ENCODE data around the gene DGKB.

The DGKB gene

DNA sequence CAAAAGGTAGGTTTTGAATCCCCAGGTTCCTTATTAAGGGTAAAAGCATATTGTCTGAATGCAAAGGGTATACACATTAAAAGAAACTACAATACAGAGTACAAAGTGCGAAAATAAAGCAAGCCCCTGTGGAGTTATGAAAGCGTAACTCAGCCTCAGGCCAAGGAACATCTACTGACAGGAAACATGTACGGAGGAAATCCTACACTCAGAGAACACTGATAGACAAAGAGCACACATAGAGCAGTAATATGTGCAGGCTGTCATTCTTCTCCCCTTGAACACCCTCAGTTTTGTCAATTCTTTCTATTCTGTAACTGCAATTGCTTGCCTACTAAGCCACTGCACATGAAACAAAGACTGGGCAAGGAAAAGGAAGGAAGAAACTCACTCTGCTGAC, 150.2 kb downstream of the DGKB start:
- DNase-seq, result no peak

DNA sequence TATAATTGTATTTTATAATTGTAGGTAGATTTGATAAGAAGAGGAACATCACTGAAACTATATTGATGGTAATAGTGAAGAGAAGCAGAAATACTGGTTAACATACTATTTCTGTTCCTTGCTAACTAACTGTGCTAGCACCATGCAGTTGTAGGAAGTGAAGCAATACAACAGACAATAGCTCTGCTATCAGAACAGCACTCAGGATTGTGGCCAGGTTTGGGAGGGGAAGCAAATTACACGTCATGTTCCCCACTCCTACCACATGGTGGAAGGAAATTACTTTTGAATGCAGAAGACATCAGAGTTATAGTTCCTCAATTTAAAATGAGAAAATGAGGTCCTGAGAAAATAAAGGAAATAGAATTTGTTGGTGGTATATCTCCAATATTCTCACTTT, 151.1 kb downstream of the DGKB start:
- DNase-seq, result no peak

DNA sequence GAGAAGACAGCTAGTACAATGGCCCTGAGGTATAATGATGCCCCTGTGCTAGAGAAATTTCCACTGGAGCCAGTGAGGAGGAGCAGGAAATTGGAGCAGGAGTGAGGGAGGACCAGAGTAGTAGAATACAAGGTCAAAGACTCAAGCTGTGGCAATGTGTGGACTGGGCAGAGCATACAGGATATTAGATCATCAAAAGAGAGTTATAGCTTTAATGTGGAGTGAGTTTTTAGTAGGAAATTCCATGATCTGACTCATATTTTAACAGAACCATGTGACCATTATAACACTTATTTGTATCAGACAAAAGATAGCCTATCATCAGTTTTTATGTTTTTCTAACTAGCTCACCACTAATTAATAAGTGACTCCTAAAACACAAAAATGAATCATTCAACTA, 154.1 kb downstream of the DGKB start:
- DNase-seq, result no peak

DNA sequence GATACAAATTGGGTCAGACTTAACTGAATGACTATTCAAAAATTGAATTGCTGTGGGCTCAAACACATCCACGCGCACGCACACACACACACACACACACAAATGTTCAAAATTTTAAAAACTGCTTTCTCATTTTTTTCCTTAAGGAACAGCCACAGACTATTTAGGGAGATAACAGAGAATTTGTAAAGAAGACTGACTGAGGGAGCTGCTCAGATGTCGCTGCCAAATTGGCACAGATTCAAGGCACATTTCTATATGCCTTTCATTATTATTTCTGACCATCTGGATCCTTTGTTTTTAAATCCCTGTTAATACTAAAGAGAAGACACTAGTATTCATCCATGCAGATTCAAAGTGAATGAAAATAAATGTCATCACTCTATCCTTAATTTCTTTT, 154.8 kb downstream of the DGKB start:
- no peak for DNase-seq

DNA sequence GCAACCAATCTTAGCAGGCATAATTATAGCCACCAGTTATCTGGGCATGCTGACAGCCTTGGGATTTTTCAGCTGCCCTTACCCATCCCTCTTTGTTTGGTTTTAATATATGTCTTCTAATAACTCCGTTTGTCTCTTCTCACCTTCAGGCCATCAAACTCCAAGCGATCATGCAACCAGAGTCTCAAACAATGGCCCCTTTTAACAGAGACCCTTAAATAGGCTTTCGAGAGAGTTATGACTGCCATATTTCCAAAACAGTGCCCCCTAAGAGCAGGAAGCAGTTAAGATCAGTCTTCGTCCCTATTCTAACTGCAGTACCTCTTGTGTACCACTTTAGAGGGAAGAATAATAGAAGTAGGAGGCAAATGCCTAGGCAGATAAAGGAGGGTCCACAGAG, 157.5 kb downstream of the DGKB start:
- DNase-seq, result no peak

DNA sequence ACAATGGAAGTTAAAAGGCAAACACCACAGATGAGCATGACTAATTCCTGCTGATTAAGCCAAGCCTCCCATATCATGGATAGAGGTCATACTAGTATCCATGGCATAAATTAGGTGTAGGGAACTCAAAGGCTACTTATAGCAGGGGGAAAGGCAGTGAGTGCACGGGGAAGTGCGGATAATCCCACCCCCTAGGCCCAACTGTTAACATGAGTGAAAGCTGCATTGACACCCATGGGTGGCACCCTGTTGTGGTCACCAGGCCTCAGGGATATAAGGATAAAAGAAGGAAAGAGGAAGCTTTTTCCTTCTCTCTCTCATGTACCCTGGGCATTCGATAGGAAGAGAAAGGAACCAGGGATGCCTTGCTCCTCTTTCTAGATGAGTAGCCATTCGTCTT, 161.9 kb downstream of the DGKB start:
- DNase-seq, result no peak

DNA sequence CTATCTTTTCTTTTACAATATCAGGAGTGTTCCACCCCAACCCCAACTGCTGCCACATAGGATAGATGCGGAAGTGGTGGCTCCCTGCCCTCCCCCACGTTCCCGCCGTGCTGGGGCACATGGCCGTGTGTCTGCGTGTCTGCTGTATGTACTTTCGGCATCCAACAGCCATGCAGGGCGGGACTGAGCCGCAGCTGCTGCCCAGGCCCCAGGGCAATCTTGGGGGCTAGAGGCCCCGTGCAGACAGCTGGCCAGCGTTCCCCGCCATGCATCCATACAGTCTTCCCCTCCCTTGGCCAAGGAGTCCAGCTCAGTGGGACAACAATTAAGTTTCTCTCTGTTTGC, 162.7 kb downstream of the DGKB start:
- no peak for DNase-seq

DNA sequence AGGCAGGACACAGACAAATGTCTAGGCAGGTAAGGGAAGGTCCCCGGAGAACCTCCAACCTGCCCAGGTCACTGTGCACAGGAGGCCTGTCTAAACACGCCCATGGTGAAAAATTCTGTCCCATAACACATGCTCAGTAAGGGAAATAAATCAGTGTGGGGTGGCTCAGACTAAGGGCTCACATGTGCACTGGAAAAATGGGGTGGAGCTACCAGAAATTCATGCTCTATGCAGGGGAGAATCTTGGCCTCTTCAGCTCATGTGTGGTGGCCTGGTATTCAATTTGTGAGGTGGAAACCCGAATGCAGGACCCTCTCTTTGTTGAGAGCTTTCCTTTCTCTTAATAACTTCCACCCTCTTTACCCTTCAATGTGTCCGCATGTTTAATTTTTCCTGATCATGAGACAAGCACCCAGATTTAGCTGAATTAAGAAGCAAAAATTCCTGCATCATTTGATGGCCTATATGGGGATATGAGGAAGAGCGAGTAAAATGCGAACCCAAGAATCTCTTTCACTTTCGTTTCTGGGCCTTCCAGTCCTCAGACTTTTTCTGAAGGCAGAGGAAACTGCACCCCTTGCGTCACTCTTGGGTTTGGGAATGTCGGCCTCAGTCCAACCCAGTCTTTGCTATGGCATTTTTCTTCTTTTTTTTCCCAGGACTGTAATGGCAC, 163.2 kb downstream of the DGKB start:
- DNase-seq, result no peak

DNA sequence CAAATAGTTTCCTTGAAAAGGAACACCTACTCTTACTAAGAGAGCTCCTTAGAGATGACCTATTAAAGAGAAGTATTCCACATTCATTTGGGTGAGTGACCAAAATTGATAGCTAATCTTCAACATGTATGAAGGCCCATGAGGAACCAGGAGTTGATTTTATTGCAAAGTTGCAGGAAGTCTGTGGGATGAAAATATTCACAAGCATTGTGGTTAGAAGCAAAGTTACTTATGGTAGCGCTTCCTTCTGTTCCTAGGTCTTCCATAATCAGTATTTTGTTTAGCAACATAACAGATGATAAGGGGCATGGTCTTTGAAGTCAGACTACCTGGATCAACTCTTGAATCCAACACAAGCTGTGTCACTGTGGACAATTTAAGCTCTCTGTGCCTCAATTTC, 164.5 kb downstream of the DGKB start:
- DNase-seq, result no peak

DNA sequence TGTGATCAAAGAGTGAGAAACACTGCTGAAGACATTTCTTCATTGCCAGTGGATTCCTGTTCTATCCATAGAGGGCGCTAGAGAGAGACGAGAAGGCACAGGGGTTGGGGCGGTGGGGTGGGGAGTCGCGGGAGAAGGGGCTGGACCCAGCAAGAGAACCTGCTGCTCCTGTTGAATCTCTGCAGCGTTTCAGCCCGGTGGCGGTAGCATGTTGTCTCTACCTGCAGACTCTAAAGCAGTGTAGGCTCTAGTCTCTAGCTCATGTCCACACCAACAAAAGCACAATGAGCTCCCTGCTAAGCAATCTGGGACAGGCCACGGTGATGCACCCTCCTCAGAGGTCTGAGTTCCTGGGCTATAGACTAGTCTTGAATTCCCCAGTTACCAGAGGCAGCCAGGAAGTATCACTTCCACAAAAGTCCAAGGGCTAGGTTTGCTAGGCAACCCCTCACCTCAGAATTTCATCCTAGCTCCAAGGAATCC, 167.7 kb downstream of the DGKB start:
- no peak for DNase-seq

DNA sequence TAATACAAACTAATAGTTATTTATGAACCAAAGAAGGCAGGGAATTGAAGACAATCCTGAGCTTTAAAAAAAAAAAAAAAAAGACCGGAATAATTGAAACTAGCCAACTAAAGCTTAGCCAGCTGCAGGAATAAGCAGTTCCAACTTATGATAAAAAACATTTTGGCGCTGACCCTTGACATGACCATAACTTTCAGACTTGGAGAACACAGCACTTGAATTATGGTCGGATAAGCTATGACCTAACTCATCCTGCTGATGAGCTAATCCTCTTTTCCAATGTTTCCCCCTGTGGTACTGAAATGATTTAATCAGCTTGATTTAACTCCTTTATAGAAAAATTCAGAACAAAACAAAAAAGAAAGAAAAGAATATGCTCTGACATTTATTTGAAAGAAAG, 181.8 kb downstream of the DGKB start:
- no peak for DNase-seq

DNA sequence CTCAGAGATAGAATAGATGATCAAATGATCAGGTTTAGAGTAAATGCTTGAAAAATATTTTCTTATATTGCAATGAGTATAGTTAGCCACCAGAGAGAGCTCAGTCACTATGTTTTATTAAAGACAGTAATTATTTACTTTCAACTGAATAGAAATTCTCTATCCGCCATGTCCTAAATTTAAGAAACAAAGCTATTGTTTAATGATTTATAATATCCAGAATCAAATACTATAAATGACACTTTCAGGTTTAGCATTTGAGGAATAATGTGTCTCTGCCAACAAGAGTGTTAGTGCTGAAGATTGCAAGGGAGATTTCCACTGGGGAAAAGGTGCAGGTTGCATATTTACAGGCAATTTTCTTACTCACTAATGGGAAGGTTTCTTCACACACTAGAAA, 184.7 kb downstream of the DGKB start:
- DNase-seq, result no peak

DNA sequence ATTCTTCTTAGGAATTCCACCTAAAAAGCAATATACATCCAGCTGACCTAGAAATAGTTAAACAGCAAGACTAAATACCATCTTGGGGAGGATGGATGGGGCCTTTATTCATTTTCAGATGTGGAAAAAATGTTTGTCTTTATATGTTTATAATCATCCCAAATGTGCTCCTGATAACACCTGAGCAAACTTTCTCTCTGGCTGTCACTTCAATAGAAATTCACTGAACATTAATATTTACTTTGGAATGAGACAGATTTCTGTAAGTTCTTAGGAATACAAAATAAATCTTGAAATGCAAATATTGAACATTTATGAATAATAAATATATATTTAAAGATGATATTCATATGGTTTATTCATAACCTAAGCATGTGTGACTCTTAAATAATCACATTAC, 185.4 kb downstream of the DGKB start:
- no peak for DNase-seq

DNA sequence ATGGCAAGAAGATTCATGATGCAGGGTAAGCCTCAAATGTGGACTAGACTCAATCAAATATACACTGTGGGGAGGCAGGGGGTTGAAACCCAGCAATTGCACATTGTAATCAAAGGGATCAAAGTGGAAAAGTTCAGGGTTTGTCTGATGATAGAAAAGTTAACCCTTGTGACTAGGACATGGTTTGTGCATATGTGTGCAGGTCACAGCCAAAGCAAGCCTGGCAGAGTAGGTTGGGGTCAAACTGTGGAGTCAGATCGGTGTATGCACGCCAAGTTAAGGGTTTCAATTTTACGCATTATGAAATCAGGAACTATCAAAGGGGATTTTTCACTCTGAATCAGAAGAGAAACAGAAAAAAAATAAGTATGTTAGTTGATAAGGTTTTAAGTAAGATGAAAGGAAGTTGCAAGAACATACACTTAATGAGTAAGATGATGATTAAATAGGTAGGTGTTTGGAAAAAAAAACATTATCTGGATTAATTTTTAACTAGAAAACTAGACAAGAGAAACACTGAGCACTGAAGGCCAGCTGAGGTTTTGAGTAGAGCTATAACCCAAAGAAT, 188.3 kb downstream of the DGKB start:
- no peak for DNase-seq

DNA sequence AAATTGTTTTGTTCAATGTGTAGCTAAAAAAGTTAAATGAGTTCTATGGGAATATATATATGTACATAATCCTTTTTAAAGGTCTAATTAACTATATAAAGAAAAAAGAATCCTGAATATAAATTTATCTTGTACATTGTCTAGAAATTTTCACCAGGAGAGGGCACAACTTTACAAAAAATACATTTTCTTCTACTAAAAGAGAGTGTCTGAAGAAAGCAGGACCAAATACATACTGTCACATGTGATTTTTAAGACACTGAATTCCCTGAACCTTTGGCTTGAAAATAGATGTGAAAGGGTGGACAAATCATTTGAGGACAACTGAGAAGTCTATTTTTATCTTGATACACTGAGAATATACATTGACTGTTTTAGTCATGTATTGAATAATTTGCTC, 204.3 kb downstream of the DGKB start:
- no peak for DNase-seq

DNA sequence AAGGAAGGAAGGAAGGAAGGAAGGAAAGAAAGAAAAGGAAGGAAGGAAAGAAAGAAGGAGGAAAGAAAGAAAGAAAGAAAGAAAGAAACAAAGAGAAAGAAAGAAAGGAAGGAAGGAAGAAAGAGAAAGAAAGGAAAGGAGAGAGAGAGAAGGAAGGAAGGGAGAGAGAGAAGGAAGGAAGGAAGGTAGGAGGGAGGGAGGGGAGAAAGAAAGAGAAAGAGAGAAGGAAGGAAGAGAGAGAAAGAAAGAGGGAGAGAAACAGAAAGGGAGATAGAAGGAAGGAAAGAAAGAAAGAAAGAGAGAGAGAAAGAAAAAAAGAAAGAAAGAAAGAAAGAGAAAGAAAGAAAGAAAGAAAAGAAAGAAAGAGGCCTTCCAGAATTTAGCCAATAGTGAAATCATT, 204.9 kb downstream of the DGKB start:
- DNase-seq, result no peak

DNA sequence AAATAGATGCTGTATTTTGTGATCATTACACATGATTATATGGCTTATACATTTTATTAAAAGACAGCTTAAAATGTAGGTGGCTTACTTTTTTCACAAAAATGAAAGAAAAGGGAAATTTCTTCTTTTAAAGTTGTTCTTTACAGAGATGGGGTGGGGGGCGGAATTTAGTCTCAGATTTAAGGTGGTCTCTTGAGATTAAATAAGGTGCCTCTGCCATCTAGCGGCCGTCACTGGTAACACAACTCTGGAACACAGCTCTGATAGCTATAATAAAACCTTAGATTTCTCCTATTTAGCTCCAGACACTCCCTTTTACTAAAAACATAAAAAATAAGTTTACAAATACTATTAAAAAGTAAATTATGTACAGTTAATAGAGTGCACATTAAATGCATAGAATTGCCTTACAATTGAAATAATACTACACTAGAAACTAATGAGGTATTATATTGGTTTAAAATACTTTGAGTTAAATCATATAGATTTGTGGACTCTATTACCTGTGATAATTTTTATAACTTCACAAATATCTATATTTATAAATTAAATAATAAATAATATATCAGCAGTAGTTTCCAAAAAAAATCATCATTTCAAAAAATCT, 210.9 kb downstream of the DGKB start:
- peak; percentile 47 for DNase-seq

DNA sequence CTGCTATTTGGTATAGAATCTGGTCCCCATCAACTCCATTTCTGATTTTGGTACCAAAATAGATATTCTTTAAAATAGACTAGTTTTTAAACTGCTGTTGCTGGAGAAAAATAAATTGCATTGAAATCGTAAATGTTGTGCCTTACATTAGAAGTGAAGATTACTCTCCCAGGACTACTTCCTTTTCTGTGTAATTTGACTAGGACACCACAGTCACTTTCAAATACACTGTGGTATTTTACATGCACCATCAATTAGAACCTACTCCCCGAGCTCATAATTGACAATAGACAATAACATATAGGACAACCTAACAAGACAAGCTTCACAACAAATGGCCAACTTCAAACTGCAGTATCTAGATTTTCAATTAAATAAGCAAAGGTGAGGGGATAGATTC, 211.5 kb downstream of the DGKB start:
- no peak for DNase-seq

DNA sequence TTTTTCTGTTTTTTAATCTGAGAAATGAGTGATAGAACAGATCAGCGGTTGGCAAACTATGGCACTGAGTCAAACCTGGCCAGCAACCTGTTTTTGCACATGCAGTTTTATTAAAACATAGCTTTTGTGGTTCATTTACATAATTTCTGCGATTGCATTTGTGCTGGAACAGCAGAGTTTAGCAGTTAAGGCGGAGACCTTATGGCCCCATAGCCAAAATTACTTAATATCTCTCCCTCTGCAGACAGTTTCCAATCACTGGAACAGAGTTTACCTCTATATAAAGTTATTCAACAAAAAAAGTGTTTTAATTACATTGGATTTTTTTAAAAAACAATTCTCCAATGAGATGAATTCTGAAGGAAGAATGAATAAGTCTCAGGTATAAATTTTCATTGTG, 212.1 kb downstream of the DGKB start:
- no peak for DNase-seq

DNA sequence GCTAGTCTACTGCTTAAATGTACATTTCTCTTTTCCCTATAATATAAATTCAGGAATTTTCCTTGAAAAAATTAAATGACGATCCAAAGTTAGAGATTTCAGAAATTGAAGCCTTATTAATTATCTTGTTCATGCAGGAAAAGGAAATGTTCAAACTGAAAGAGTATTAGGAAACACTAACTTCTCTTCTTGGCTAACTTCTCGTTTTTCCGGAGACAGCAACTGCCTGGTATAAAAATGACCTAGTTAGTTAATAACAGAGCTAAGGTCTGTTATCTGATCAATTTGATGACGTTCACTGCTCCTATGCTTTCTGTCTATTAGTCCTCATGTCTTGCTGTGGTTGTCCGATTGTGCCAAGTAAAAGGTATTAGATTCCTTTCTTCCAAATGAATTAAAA, 212.5 kb downstream of the DGKB start:
- DNase-seq, result no peak

DNA sequence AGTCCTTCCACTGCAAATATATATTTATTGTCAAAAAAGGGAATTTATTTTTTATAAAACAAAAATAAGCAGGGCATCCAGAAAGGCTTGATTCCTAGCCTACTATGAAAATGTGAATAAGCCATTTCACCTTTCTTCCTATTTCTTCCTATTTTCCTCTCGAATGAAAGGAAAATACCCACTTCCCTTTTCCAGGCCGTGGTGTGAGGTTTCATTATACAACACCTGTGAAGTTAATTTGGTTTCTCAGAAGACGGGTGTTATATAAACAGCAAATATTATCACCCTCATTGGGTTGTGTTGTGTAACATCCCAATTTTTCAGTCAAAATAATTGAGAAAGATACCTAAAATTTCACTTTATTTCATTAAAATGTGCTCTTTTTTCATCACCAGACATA, 214.3 kb downstream of the DGKB start:
- no peak for DNase-seq

DNA sequence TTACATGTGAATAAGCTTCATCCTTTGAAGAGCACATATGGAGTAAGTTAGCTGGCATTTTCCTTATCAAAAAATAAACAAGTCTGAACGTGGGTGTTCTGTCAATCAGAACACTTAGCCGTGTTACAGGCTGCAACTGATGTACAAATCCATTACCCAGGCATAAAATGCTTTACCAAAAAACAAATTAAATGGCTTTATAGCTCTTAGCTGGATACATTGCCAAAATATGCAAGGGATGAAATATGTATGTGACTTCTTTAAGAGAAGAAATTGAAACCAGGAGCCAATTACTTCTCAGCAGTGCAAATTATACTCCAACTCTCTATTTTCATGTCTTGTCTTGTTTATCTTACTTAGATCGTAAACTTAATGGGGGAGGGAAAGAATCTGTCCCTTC, 214.8 kb downstream of the DGKB start:
- DNase-seq, result no peak

DNA sequence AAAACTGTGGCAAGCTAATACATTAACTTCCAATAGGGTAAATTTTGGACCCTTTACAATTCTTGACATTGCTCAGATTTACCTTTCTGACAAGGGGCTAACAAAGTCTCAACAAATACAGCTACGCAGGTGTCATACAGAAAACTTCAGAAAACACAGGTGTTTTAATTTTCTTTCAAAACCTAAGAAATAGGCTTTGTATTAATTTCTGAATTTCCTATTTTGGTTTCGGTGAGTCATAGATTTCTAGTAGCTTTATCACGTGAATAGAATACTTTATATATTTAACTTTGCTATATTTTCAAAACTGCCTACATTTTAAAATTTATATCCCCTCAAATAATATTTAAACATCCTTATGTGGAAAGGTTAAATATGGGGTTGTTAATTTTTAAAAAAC, 215.3 kb downstream of the DGKB start:
- no peak for DNase-seq

DNA sequence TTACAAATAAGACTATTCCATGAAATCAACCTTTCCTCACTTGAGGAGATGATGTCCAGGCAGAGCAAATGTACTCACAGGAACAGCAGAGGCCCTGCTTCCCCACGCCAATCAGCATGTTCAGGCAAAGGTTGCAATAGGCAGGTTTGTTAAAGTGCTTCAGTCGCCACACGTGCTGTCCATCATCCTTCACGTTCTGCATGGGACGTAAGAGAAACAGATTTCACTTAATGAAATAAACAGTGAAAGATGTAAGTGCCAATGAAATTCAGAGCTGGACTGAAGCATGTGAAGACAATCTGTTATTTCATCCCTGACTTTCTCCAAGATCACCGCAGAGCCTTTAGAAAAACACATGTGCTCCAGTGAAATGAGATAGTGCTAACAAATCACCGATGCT, 217.4 kb downstream of the DGKB start:
- DNase-seq, result no peak

DNA sequence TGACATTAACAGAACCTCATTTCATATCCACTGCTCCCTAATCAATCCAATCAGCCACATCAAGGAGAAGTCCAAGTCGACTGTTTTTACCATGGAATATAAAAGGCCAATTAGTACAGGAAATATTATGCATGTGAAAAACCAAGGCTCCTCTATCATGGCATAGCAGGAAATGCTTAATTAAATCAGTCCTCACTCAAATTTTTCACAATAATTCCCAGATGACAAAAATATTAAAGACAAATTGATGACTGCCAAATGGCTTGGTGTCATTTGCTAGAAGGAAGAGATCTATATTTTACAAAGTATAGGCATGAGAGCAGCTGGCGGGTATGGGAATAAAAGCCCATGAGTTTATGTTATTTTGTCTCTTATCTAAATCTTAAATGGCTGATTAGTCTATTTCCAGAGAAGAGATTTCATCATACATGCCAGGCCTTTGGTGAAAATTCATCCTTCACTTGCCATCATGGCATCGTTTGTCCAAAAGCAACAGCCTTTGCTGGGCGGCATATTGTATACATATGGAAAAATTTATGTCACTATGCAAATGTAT, 219.6 kb downstream of the DGKB start:
- no peak for DNase-seq

All from stimulated activated CD4-positive, alpha-beta T cell treated with anti-CD3 and anti-CD28 coated beads, Interleukin-12 subunit alpha, Interleukin-12 subunit beta, amount 100 ng/mL, for 4 hours (primary cell).